ENCODE measurements around the gene NFATC1.

DNA sequence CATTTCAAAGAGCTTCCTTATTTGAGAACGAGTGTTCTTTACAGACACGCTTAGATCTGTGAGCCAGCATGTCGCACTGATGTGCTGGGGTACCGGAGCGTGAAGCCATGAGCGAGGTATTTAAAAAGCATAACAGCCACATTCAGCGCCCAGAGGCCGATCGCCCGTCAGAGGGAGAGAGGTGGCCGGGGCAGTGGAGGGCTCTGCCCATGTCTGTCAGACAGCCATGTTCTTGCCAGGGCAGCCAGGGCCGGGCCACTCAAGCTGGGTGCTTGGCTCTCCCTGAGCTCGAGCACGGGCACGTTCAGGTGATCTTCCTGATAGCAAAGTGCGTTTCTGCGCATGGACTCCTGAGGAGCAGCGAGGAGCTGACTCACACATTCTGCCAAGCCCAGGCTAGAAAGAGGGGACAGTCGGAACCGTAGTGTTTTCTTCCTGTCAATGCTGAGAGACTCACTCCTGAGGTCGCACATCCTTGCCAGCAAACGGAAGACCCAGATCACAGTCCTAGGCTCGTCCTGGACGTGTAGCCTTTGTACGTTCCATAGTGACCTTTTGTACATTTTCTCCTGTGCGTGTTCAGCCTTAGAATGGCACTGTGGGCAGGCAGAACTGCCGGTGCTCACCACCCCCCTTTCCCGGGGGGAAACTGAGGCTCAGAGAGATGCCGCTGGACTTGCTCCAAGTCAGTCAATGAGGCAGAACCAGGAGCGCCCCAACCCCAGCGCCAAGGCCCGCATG is 100.7 kb downstream of the NFATC1 start:
- TF ChIP-seq, protein P1, sequence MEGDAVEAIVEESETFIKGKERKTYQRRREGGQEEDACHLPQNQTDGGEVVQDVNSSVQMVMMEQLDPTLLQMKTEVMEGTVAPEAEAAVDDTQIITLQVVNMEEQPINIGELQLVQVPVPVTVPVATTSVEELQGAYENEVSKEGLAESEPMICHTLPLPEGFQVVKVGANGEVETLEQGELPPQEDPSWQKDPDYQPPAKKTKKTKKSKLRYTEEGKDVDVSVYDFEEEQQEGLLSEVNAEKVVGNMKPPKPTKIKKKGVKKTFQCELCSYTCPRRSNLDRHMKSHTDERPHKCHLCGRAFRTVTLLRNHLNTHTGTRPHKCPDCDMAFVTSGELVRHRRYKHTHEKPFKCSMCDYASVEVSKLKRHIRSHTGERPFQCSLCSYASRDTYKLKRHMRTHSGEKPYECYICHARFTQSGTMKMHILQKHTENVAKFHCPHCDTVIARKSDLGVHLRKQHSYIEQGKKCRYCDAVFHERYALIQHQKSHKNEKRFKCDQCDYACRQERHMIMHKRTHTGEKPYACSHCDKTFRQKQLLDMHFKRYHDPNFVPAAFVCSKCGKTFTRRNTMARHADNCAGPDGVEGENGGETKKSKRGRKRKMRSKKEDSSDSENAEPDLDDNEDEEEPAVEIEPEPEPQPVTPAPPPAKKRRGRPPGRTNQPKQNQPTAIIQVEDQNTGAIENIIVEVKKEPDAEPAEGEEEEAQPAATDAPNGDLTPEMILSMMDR (IDR thresholded peaks at IDR 0.05), result no peak
- TF ChIP-seq POLR2A (IDR thresholded peaks at IDR 0.05), result no peak
